ENCODE measurements around the gene PLEKHG1.

PLEKHG1 gene

GRCh38 chr6:150640556-150641209 is 41.0 kb downstream of the PLEKHG1 start:
- peak; percentile 18 for DNase-seq (ENCODE audit: low spot score)

- DNase-seq (ENCODE audit: low spot score): no peak
Measured at GRCh38 chr6:150641398-150642139, 41.9 kb downstream of the PLEKHG1 start.

GRCh38 chr6:150646228-150646627 is 46.5 kb downstream of the PLEKHG1 start:
- no peak for DNase-seq (ENCODE audit: low spot score)

- DNase-seq (ENCODE audit: low spot score): no peak
Measured at GRCh38 chr6:150647051-150647450, 47.4 kb downstream of the PLEKHG1 start.

Data from hematopoietic multipotent progenitor cell treated with erythropoietin and hydrocortisone succinate and interleukin-3 and kit ligand, for 17 days (in vitro differentiated cells).